H1 (cell line): ENCODE results near the gene TCERG1. TPM values are rescaled to one million over a fixed set of nuclear protein-coding genes. Genes with fewer than 3 reads are reported as not detected.

Experiments used
- CBX8 ChIP-seq: fragments of 300-800, 300-1000 bp; sonication (generic); IDR thresholded peaks from 2 replicates; pipeline ENCODE4 v1.7.1; 2016; ENCODE audit warnings: low read depth, low read length, borderline replicate concordance
- EGR1 ChIP-seq: IDR thresholded peaks from 2 replicates; pipeline ENCODE4 v1.6.1; 2011; ENCODE audit warnings: low read depth, low read length, borderline replicate concordance
- FOSL1 ChIP-seq: IDR thresholded peaks from 2 replicates; pipeline ENCODE4 v1.6.1; 2011; ENCODE audit warnings: mild to moderate bottlenecking, low read depth, low read length, moderate library complexity; ENCODE audit not compliant: insufficient read depth
- HDAC2 ChIP-seq, 2 experiments: fragments of 300-600 bp in 1 of 2; sonication (generic) in 1 of 2; IDR thresholded peaks; 2 replicates each; pipeline ENCODE4 v1.6.1; 2011 to 2012; ENCODE audit warnings: low read depth in 2 of 2, low read length in 2 of 2, mild to moderate bottlenecking in 2 of 2, moderate library complexity in 2 of 2, borderline replicate concordance in 1 of 2, inconsistent platforms in 1 of 2
- JUND ChIP-seq: IDR thresholded peaks from 2 replicates; pipeline ENCODE4 v1.6.1; 2011; ENCODE audit warnings: mild to moderate bottlenecking, improper control_type of control experiment, low read length
- MAFK ChIP-seq: IDR thresholded peaks from 2 replicates; pipeline ENCODE4 v1.6.1; 2012; ENCODE audit warnings: low read depth, mild to moderate bottlenecking, improper control_type of control experiment, low read length
- POLR2AphosphoS5 ChIP-seq: IDR thresholded peaks from 2 replicates; pipeline ENCODE4 v1.6.1; 2011; ENCODE audit warnings: low read depth, low read length
- polyA plus RNA-seq, 7 experiments: library from polyadenylated mRNA; depleted of rRNA in 3 of 7; stranded (reverse) in 5 of 7; unstranded in 2 of 7; fragments of >200 nt in 5 of 7; fragments of 200-250 nt in 2 of 7; gene quantifications; 1 replicate in 5 of 7; 2 replicates in 1 of 7; 4 replicates in 1 of 7; pipeline versions ENCODE4 v1.2.1 to v1.2.3, GENCODE V29; 2011 to 2013; ENCODE audit warnings: missing spikeins in 2 of 7, mixed read lengths in 2 of 7
- total RNA-seq: library from RNA; stranded (reverse); fragmentation: NEBNext Ultra II Directional; extraction: Animal tissue kit (Norgen Biotek cat#: 25700); gene quantifications from 2 replicates; pipeline ENCODE4 v1.2.1, GENCODE V29; 2021
- TF ChIP-seq, protein P1 (sequence below): fragments of 300-600 bp; sonication (generic); IDR thresholded peaks from 2 replicates; pipeline ENCODE4 v1.7.1; 2012; ENCODE audit warnings: low read length, moderate library complexity, mild to moderate bottlenecking, inconsistent platforms; ENCODE audit not compliant: insufficient replicate concordance
- TF ChIP-seq, protein P2 (sequence below): IDR thresholded peaks from 2 replicates; pipeline ENCODE4 v1.6.1; 2011; ENCODE audit warnings: low read depth, mild to moderate bottlenecking, low read length; ENCODE audit not compliant: insufficient read depth

Gene TCERG1
- total and polyA plus RNA-seq, 2 of the 8 experiments (the other 6 are each of a cell fraction or from before 2014, with no cell fraction given): 105 to 122 TPM

DNA sequence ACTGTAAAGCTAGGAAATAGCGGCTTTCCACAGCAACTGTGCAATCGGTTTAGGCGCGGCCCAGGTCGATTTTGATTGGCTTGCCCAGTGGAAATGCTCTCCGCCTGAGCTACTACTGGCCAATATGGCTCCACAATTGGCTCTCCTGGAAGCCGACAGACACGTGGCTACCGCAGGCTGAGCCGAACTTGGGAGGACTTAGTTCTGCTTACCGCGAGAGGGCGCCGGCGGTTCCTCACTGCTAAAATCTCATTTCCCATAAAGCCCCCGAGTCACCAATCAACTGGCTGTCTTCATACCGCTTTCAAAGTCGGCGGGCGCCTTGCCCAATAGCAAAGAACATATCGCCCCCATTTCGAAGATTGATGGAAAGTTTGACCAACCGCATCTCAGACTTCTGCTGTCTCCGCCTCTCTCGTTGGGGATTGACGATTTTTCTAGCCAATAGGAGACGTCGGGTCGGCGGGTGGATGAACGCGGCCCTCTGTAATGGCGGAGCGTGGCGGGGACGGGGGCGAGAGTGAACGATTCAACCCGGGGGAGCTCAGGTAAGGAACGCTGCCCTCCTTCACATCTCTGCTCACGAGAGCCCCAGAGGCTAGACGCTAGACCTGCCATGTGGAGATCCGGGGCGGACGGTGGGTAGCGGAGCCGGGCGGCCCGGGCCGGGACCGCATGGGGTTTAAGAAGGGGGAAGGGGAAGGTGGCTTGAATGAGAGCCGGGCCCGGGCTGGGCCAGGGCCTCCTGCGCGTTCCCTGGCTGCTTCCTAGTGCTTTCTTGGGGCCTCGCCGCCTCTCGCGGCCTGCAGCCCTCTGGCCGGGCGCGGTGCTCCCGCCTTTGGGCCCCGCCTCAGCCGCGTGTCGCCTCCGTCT lies at the start of gene TCERG1 (continued):
- TF ChIP-seq, protein P1, sequence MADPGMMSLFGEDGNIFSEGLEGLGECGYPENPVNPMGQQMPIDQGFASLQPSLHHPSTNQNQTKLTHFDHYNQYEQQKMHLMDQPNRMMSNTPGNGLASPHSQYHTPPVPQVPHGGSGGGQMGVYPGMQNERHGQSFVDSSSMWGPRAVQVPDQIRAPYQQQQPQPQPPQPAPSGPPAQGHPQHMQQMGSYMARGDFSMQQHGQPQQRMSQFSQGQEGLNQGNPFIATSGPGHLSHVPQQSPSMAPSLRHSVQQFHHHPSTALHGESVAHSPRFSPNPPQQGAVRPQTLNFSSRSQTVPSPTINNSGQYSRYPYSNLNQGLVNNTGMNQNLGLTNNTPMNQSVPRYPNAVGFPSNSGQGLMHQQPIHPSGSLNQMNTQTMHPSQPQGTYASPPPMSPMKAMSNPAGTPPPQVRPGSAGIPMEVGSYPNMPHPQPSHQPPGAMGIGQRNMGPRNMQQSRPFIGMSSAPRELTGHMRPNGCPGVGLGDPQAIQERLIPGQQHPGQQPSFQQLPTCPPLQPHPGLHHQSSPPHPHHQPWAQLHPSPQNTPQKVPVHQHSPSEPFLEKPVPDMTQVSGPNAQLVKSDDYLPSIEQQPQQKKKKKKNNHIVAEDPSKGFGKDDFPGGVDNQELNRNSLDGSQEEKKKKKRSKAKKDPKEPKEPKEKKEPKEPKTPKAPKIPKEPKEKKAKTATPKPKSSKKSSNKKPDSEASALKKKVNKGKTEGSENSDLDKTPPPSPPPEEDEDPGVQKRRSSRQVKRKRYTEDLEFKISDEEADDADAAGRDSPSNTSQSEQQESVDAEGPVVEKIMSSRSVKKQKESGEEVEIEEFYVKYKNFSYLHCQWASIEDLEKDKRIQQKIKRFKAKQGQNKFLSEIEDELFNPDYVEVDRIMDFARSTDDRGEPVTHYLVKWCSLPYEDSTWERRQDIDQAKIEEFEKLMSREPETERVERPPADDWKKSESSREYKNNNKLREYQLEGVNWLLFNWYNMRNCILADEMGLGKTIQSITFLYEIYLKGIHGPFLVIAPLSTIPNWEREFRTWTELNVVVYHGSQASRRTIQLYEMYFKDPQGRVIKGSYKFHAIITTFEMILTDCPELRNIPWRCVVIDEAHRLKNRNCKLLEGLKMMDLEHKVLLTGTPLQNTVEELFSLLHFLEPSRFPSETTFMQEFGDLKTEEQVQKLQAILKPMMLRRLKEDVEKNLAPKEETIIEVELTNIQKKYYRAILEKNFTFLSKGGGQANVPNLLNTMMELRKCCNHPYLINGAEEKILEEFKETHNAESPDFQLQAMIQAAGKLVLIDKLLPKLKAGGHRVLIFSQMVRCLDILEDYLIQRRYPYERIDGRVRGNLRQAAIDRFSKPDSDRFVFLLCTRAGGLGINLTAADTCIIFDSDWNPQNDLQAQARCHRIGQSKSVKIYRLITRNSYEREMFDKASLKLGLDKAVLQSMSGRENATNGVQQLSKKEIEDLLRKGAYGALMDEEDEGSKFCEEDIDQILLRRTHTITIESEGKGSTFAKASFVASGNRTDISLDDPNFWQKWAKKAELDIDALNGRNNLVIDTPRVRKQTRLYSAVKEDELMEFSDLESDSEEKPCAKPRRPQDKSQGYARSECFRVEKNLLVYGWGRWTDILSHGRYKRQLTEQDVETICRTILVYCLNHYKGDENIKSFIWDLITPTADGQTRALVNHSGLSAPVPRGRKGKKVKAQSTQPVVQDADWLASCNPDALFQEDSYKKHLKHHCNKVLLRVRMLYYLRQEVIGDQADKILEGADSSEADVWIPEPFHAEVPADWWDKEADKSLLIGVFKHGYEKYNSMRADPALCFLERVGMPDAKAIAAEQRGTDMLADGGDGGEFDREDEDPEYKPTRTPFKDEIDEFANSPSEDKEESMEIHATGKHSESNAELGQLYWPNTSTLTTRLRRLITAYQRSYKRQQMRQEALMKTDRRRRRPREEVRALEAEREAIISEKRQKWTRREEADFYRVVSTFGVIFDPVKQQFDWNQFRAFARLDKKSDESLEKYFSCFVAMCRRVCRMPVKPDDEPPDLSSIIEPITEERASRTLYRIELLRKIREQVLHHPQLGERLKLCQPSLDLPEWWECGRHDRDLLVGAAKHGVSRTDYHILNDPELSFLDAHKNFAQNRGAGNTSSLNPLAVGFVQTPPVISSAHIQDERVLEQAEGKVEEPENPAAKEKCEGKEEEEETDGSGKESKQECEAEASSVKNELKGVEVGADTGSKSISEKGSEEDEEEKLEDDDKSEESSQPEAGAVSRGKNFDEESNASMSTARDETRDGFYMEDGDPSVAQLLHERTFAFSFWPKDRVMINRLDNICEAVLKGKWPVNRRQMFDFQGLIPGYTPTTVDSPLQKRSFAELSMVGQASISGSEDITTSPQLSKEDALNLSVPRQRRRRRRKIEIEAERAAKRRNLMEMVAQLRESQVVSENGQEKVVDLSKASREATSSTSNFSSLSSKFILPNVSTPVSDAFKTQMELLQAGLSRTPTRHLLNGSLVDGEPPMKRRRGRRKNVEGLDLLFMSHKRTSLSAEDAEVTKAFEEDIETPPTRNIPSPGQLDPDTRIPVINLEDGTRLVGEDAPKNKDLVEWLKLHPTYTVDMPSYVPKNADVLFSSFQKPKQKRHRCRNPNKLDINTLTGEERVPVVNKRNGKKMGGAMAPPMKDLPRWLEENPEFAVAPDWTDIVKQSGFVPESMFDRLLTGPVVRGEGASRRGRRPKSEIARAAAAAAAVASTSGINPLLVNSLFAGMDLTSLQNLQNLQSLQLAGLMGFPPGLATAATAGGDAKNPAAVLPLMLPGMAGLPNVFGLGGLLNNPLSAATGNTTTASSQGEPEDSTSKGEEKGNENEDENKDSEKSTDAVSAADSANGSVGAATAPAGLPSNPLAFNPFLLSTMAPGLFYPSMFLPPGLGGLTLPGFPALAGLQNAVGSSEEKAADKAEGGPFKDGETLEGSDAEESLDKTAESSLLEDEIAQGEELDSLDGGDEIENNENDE: no peak
- TF ChIP-seq MAFK: no peak
- TF ChIP-seq, protein P2, sequence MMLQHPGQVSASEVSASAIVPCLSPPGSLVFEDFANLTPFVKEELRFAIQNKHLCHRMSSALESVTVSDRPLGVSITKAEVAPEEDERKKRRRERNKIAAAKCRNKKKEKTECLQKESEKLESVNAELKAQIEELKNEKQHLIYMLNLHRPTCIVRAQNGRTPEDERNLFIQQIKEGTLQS: no peak
- TF ChIP-seq HDAC2 (IDR thresholded peaks at IDR 0.05; ENCODE audit: borderline replicate concordance in 1 of 2, low read depth in 2 of 2, low read length in 2 of 2): peak in 1 of 2 experiments; percentile 13; a peak in 1 of 4 replicates
- TF ChIP-seq POLR2AphosphoS5: peak; percentile 90
- no peak for TF ChIP-seq FOSL1
- no peak for TF ChIP-seq EGR1
- TF ChIP-seq CBX8: no peak
- TF ChIP-seq JUND: no peak
